Right atrium auricular region (tissue), 2 donors: ENCODE measurements around the gene COQ6. TPM values are rescaled to one million over a fixed set of nuclear protein-coding genes. Genes with fewer than 3 reads are reported as not detected.

Experiments
- DNase-seq: peaks from one replicate; pipeline ENCODE4 v3.0.0-alpha.2; 2019; ENCODE audit warnings: low spot score
- H3K27ac ChIP-seq, 2 donors: fragments of 200-600 bp; sonication (generic); 1 replicate in 1 of 2; 2 replicates in 1 of 2; pipeline ENCODE4 v1.5.1; 2016 to 2019
- H3K27me3 ChIP-seq, 2 donors: fragments of 200-600 bp; sonication (generic); one replicate each; pipeline versions ENCODE4 v1.5.1 to v1.6.0; 2017 to 2019
- H3K36me3 ChIP-seq: fragments of 200-600 bp; sonication (generic); one replicate; pipeline ENCODE4 v1.5.1; 2016
- H3K4me1 ChIP-seq, 2 donors: fragments of 200-600 bp; sonication (generic); one replicate each; pipeline versions ENCODE4 v1.5.1 to v1.6.0; 2017 to 2019
- H3K4me3 ChIP-seq, 2 donors: fragments of 200-600 bp; sonication (generic); 1 replicate in 1 of 2; 2 replicates in 1 of 2; pipeline ENCODE4 v1.5.1; 2017 to 2019; ENCODE audit warnings: mild to moderate bottlenecking in 1 of 2, moderate library complexity in 1 of 2
- H3K9me3 ChIP-seq, 2 donors: fragments of 200-600 bp; sonication (generic); one replicate each; pipeline ENCODE4 v1.5.1; 2019
- CTCF ChIP-seq, 2 donors: fragments of 200-600 bp; sonication (generic); IDR thresholded peaks; one replicate each; pipeline ENCODE4 v1.5.1; 2019; ENCODE audit warnings: antibody characterized with exemption in 2 of 2
- total RNA-seq, 2 donors: library from RNA; depleted of rRNA; stranded (reverse); fragments of >200 nt; gene quantifications; one replicate each; pipeline ENCODE4 v1.1.0, GENCODE V29; 2016

The COQ6 gene
- total RNA-seq, 2 donors from 2014 or later, result 34.2 to 64.9 TPM

DNA sequence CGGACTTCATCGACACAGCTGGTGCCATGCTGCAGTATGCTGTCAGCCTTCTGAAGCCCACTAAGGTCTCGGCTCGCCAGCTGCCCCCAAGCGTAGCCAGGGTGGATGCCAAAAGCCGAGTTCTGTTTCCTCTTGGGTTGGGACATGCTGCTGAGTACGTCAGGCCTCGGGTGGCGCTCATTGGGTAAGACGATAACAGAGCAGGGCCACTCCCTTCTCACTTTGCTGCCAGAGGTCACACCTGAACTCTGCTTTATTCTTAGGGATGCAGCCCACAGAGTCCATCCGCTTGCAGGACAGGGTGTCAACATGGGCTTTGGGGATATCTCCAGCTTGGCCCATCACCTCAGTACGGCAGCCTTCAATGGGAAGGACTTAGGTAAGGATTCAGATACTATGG lies 11.1 kb downstream of the COQ6 start:
- H3K4me1 ChIP-seq, result no peaks in the 10 kb centered on the region
- H3K9me3 ChIP-seq, result no peaks in the 10 kb centered on the region
- H3K4me3 ChIP-seq, result no peak overlapping the region
- peaks cover 75% of the 10 kb centered on the region for H3K36me3 ChIP-seq
- no peak for TF ChIP-seq CTCF (IDR thresholded peaks at IDR 0.05)
- DNase-seq, result no peak
- H3K27ac ChIP-seq, result no peak overlapping the region
- H3K27me3 ChIP-seq, result no peaks in the 10 kb centered on the region

DNA sequence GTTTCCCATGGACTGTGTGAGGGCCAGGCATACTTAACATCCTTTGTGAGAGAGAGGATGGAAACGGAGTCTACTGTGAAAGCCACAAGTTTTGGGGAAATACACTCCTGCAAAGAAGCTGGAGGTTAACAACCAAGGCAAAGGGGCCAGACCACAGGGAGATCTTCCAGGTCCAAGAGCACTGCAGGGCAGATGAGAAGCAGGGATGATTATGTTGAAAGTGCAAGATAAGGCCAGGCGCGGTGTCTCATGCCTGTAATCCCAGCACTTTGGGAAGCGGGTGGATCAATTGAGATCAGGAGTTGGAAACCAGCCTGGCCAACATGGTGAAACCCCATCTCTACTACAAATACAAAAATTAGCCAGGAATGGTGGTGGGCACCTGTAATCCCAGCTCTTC lies 15.1 kb downstream of the COQ6 start:
- Histone ChIP-seq H3K4me1 (no peaks in the 10 kb centered on the region), H3K27ac (no peak overlapping the region), H3K9me3 (no peaks in the 10 kb centered on the region), H3K27me3 (no peaks in the 10 kb centered on the region), H3K36me3 (peaks cover 67% of the 10 kb centered on the region), H3K4me3 (no peak overlapping the region)
- DNase-seq, result no peak
- no peak for TF ChIP-seq CTCF (IDR thresholded peaks at IDR 0.05)

GRCh38 chr14:73968885-73969284 lies 18.8 kb downstream of the COQ6 start:
- H3K27ac ChIP-seq, result no peak overlapping the region
- no peak for DNase-seq
- TF ChIP-seq CTCF (IDR thresholded peaks at IDR 0.05), result no peak
- no peaks in the 10 kb centered on the region for H3K27me3 ChIP-seq
- H3K4me3 ChIP-seq, result no peak overlapping the region
- peaks cover 35% of the 10 kb centered on the region for H3K36me3 ChIP-seq
- no peaks in the 10 kb centered on the region for H3K9me3 ChIP-seq
- peaks cover 0 to 10% of the 10 kb centered on the region in 2 donors for H3K4me1 ChIP-seq

DNA sequence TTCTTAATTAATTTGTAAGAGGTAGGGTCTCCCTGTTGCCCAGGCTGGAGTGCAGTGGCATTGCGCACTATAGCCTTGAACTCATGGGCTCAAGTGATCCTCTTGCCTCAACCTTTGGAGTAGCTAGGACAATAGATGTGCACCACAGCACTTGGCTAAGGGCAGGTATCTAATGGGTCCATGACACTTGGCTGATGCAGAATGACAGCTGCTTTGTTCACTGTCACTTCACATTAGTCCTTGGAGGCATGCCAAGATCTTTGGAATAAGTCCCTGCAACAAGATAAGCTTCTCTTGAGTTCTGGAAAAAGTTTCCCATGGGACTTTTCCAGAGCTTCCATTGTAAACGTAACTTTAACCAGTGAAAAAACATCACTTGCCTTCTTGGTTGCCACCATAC lies 23.4 kb downstream of the COQ6 start:
- no peak for DNase-seq
- Histone ChIP-seq H3K27ac (no peak overlapping the region), H3K36me3 (peaks cover 27% of the 10 kb centered on the region), H3K4me1 (peaks cover 0 to 11% of the 10 kb centered on the region in 2 donors), H3K4me3 (no peak overlapping the region), H3K27me3 (no peaks in the 10 kb centered on the region), H3K9me3 (no peaks in the 10 kb centered on the region)
- no peak for TF ChIP-seq CTCF (IDR thresholded peaks at IDR 0.05)

GRCh38 chr14:73976125-73976524 lies 26.0 kb downstream of the COQ6 start:
- peaks cover 13% of the 10 kb centered on the region for H3K36me3 ChIP-seq
- no peak for TF ChIP-seq CTCF (IDR thresholded peaks at IDR 0.05)

DNA sequence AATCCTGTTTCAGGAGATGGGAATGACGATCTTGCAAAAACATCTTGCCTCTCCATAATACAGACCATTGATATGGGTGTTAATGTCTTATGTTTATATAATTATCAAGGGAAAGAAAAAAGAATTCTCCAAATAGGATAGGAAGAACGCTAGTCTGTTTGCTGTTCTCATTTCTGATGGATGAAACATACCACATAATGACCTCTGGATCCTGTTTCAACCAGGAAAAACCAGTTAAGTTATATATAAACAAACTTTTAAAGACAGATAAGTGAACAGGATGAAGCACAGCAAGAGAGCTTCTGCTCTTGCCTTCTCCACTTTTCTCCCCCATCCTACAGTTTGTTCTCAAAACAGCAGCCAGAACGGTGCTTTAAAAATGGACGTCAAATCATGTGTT lies 27.8 kb downstream of the COQ6 start:
- H3K9me3 ChIP-seq, result no peaks in the 10 kb centered on the region
- no peak overlapping the region for H3K4me3 ChIP-seq
- no peaks in the 10 kb centered on the region for H3K27me3 ChIP-seq
- H3K4me1 ChIP-seq, result peaks cover 0 to 11% of the 10 kb centered on the region in 2 donors
- H3K36me3 ChIP-seq, result peaks cover 8% of the 10 kb centered on the region
- TF ChIP-seq CTCF (IDR thresholded peaks at IDR 0.05), result no peak
- H3K27ac ChIP-seq, result no peak overlapping the region
- no peak for DNase-seq

More at GRCh38 chr14:73976125-73976524, 26.0 kb downstream of the COQ6 start:
- Histone ChIP-seq H3K9me3 (no peaks in the 10 kb centered on the region), H3K27ac (no peak overlapping the region), H3K27me3 (no peaks in the 10 kb centered on the region), H3K4me1 (peaks cover 0 to 11% of the 10 kb centered on the region in 2 donors), H3K4me3 (no peak overlapping the region)
- DNase-seq, result no peak
